H9 (cell line): Measurements from ENCODE around the gene ZNF865. TPM values are rescaled to one million over a fixed set of nuclear protein-coding genes. Genes with fewer than 3 reads are reported as not detected.
"Not testable (repeated sequence)": the region's sequence is repeated elsewhere in the genome, so short reads cannot be mapped to it uniquely, and the experiment has no call there.

Experiments
- DNase-seq: peaks from one replicate; pipeline ENCODE4 v3.0.0-alpha.2; 2017
- H2AFZ ChIP-seq: one replicate; pipeline ENCODE4 v1.6.1; 2013; ENCODE audit warnings: mild to moderate bottlenecking, low read length, control low read depth, moderate library complexity
- H2AK5ac ChIP-seq: 2 replicates; pipeline ENCODE4 v1.6.1; 2013; ENCODE audit warnings: low read length, control low read depth, mixed read lengths; ENCODE audit not compliant: insufficient read length
- H2BK120ac ChIP-seq: one replicate; pipeline ENCODE4 v1.6.1; 2013; ENCODE audit warnings: low read depth, mild to moderate bottlenecking, low read length, control low read depth, inconsistent platforms; ENCODE audit not compliant: poor library complexity, severe bottlenecking
- H2BK12ac ChIP-seq: 2 replicates; pipeline ENCODE4 v1.6.1; 2013; ENCODE audit warnings: low read length, control low read depth, mixed read lengths, low read depth; ENCODE audit not compliant: insufficient read length
- H2BK15ac ChIP-seq: 2 replicates; pipeline ENCODE4 v1.6.1; 2013; ENCODE audit warnings: low read depth, low read length, control low read depth
- H2BK20ac ChIP-seq: one replicate; pipeline ENCODE4 v1.6.1; 2013; ENCODE audit warnings: low read depth, mild to moderate bottlenecking, low read length, control low read depth, inconsistent platforms; ENCODE audit not compliant: poor library complexity, severe bottlenecking
- H2BK5ac ChIP-seq: 2 replicates; pipeline ENCODE4 v1.6.1; 2013; ENCODE audit warnings: low read length, control low read depth, mixed read lengths; ENCODE audit not compliant: insufficient read length
- H3K14ac ChIP-seq: 2 replicates; pipeline ENCODE4 v1.6.1; 2013; ENCODE audit warnings: low read length, control low read depth; ENCODE audit not compliant: insufficient read depth
- H3K18ac ChIP-seq: 2 replicates; pipeline ENCODE4 v1.6.1; 2013; ENCODE audit warnings: low read depth, mild to moderate bottlenecking, mixed read lengths, low read length, control low read depth; ENCODE audit not compliant: insufficient read length
- H3K23ac ChIP-seq: 2 replicates; pipeline ENCODE4 v1.6.1; 2013; ENCODE audit warnings: low read length, control low read depth, mixed read lengths, low read depth; ENCODE audit not compliant: insufficient read length
- H3K23me2 ChIP-seq: 2 replicates; pipeline ENCODE4 v1.6.1; 2013; ENCODE audit warnings: low read depth, mild to moderate bottlenecking, mixed read lengths, low read length, control low read depth; ENCODE audit not compliant: insufficient read length, poor library complexity, severe bottlenecking
- H3K27ac ChIP-seq: 2 replicates; pipeline ENCODE4 v1.5.1; 2013; ENCODE audit warnings: low read length, control low read depth, mixed read lengths, low read depth; ENCODE audit not compliant: insufficient read length
- H3K27me3 ChIP-seq: 2 replicates; pipeline ENCODE4 v1.6.1; 2013; ENCODE audit warnings: low read length, control low read depth, inconsistent platforms; ENCODE audit not compliant: insufficient read depth
- H3K4ac ChIP-seq: 2 replicates; pipeline ENCODE4 v1.6.1; 2013; ENCODE audit warnings: low read depth, mild to moderate bottlenecking, control low read depth, inconsistent platforms, low read length, moderate library complexity
- H3K4me1 ChIP-seq: 2 replicates; pipeline ENCODE4 v1.6.1; 2013; ENCODE audit warnings: low read length, control low read depth, inconsistent platforms; ENCODE audit not compliant: insufficient read depth
- H3K4me2 ChIP-seq: 2 replicates; pipeline ENCODE4 v1.6.1; 2013; ENCODE audit warnings: low read length, control low read depth, mixed read lengths; ENCODE audit not compliant: insufficient read length, insufficient read depth
- H3K56ac ChIP-seq: 2 replicates; pipeline ENCODE4 v1.6.1; 2013; ENCODE audit warnings: low read depth, mild to moderate bottlenecking, mixed read lengths, low read length, control low read depth; ENCODE audit not compliant: insufficient read length
- H3K79me1 ChIP-seq: 2 replicates; pipeline ENCODE4 v1.6.1; 2013; ENCODE audit warnings: low read depth, mild to moderate bottlenecking, moderate library complexity, low read length, control low read depth, inconsistent platforms; ENCODE audit not compliant: insufficient read depth, poor library complexity, severe bottlenecking
- H3K79me2 ChIP-seq: 2 replicates; pipeline ENCODE4 v1.6.1; 2013; ENCODE audit warnings: low read length, control low read depth, inconsistent platforms; ENCODE audit not compliant: insufficient read depth
- H3K9ac ChIP-seq: 2 replicates; pipeline ENCODE4 v1.6.1; 2013; ENCODE audit warnings: low read length, control low read depth, mixed read lengths; ENCODE audit not compliant: insufficient read length; ENCODE audit errors: extremely low read depth
- H3K9me3 ChIP-seq: one replicate; pipeline ENCODE4 v1.6.1; 2013; ENCODE audit warnings: low read depth, low read length, inconsistent platforms; ENCODE audit not compliant: control insufficient read depth
- H3T11ph ChIP-seq: one replicate; pipeline ENCODE4 v1.6.1; 2013; ENCODE audit warnings: mild to moderate bottlenecking, low read length, control low read depth, inconsistent platforms
- H4K20me1 ChIP-seq: one replicate; pipeline ENCODE4 v1.6.1; 2013; ENCODE audit not compliant: control insufficient read depth, insufficient read length, insufficient read depth
- H4K5ac ChIP-seq: 2 replicates; pipeline ENCODE4 v1.6.1; 2013; ENCODE audit warnings: low read depth, mild to moderate bottlenecking, mixed read lengths, low read length, control low read depth; ENCODE audit not compliant: insufficient read length
- H4K8ac ChIP-seq: replicated peaks from 2 replicates; pipeline ENCODE4 v1.6.1; 2013; ENCODE audit warnings: low read length, control low read depth, mixed read lengths, low read depth; ENCODE audit not compliant: insufficient read length
- H4K91ac ChIP-seq: 2 replicates; pipeline ENCODE4 v1.6.1; 2013; ENCODE audit warnings: low read depth, mild to moderate bottlenecking, moderate library complexity, mixed read lengths, low read length, control low read depth; ENCODE audit not compliant: insufficient read length
- H3K27ac Mint-ChIP-seq, 3 experiments: 2 replicates in 2 of 3; 3 replicates in 1 of 3; pipeline ENCODE4 v1.8.0; 2020 to 2021; ENCODE audit warnings: mixed read lengths in 3 of 3, mild to moderate bottlenecking in 1 of 3, moderate library complexity in 1 of 3
- H3K27me3 Mint-ChIP-seq: 2 replicates; pipeline ENCODE4 v1.8.0; 2021; ENCODE audit warnings: low read depth, mild to moderate bottlenecking, moderate library complexity, mixed read lengths
- H3K36me3 Mint-ChIP-seq, 3 experiments: 2 replicates in 2 of 3; 3 replicates in 1 of 3; pipeline ENCODE4 v1.8.0; 2020 to 2021; ENCODE audit warnings: low read depth in 3 of 3, mixed read lengths in 3 of 3; ENCODE audit not compliant: insufficient read depth in 1 of 3
- H3K4me1 Mint-ChIP-seq, 2 experiments: 2 replicates each; pipeline ENCODE4 v1.8.0; 2020; ENCODE audit warnings: mixed read lengths in 2 of 2
- H3K4me3 Mint-ChIP-seq, 2 experiments: 2 replicates in 1 of 2; 3 replicates in 1 of 2; pipeline ENCODE4 v1.8.0; 2020 to 2021; ENCODE audit warnings: mild to moderate bottlenecking in 2 of 2, mixed read lengths in 2 of 2, moderate library complexity in 1 of 2
- H3K9me3 Mint-ChIP-seq, 2 experiments: 2 replicates in 1 of 2; 3 replicates in 1 of 2; pipeline ENCODE4 v1.8.0; 2020; ENCODE audit warnings: mild to moderate bottlenecking in 2 of 2, mixed read lengths in 2 of 2, moderate library complexity in 1 of 2
- WGBS: extraction: QIAGEN DNeasy Blood & Tissue Kit; methylation state at CpG from one replicate; pipeline ENCODE4 v1.1.7; 2013; ENCODE audit warnings: missing lambda C conversion rate, low lambda C conversion rate, mixed read lengths; ENCODE audit not compliant: insufficient read length; ENCODE audit errors: extremely low coverage; 5-methylcytosine and 5-hydroxymethylcytosine counted together
- total RNA-seq: library from RNA; stranded (reverse); gene quantifications from 2 replicates; pipeline ENCODE4 v1.2.1, GENCODE V29; 2021

The ZNF865 gene
- total RNA-seq, 1 experiment from 2014 or later, result 14.3 TPM

DNA sequence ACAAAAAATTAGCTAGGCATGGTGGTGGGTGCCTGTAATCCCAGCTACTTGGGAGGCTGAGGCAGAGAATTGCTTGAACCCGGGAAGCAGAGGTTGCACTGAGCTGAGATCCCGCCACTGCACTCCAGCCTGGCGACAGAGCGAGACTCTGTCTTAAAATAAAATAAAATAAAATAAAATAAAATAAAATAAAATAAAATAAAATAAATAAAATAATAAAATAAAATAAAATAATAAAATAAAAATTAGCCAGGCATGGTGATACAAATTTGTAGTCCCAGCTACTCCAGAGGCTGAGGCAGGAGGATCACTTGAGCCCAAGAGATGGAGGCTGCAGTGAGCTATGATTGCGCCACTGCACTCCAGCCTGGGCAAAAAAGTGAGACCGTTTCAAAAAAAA, 31.5 kb upstream of the ZNF865 start:
- DNase-seq, H4K8ac ChIP-seq, H2BK15ac ChIP-seq, H3K79me1 ChIP-seq, H3K27me3 ChIP-seq, H3K4me3 Mint-ChIP-seq, H2AFZ ChIP-seq, H3K4me1 Mint-ChIP-seq, H3K27me3 Mint-ChIP-seq, H2BK5ac ChIP-seq, H3K4me2 ChIP-seq, H3K4me1 ChIP-seq, H4K5ac ChIP-seq, H3K9me3 ChIP-seq, H3K23me2 ChIP-seq, H4K20me1 ChIP-seq, H3K4ac ChIP-seq, H3K14ac ChIP-seq, H2AK5ac ChIP-seq, H3K9me3 Mint-ChIP-seq, H4K91ac ChIP-seq, H3K9ac ChIP-seq, H2BK120ac ChIP-seq, H3K27ac ChIP-seq, H3K18ac ChIP-seq, H2BK12ac ChIP-seq, H3K79me2 ChIP-seq, H3K23ac ChIP-seq, H2BK20ac ChIP-seq, H3K56ac ChIP-seq, H3T11ph ChIP-seq: not testable (repeated sequence)
- peaks cover 9 to 19% (median 19%) of the 10 kb centered on the region in 3 experiments for H3K36me3 Mint-ChIP-seq
- no CpG with 5 or more reads among the region's 6 CpGs for WGBS
- 0 out of 7 replicates have a peak overlapping the region, but pooled peaks of 1 of the 3 experiments have one; percentile 13 for H3K27ac Mint-ChIP-seq
